Endothelial cell of umbilical vein (primary cell): ENCODE data around the gene OR10G2. TPM values are rescaled to one million over a fixed set of nuclear protein-coding genes. Genes with fewer than 3 reads are reported as not detected.

ENCODE experiments used
- polyA plus RNA-seq, 4 experiments: library from polyadenylated mRNA; depleted of rRNA in 3 of 4; stranded (reverse) in 3 of 4; unstranded in 1 of 4; fragments of >200 nt; gene quantifications; 2 replicates each; pipeline versions ENCODE4 v1.2.1 to v1.2.3, GENCODE V29; 2011 to 2012; ENCODE audit warnings: missing spikeins in 1 of 4
- total RNA-seq: library from RNA; stranded (reverse); gene quantifications from 2 replicates; pipeline ENCODE4 v1.2.3, GENCODE V29; 2021

Gene OR10G2
- total and polyA plus RNA-seq, 2 donors (not counting 3 experiments of a cell fraction or from before 2014, with no cell fraction given): not detected

Other genes with a start within 250 kb of the OR10G2 start
- 86.7 and 94.3 TPM in 2 replicates for gene CHD8, start 178.8 kb downstream of the OR10G2 start, total RNA-seq
- gene CHD8, start 178.8 kb downstream of the OR10G2 start, polyA plus RNA-seq: 52.3 and 55.2 TPM in 2 replicates
- gene RAB2B, start 158.0 kb downstream of the OR10G2 start, total RNA-seq: 29.1 and 30.6 TPM in 2 replicates
- 26.8 and 27.9 TPM in 2 replicates for gene RAB2B, start 158.0 kb downstream of the OR10G2 start, polyA plus RNA-seq
- 63.2 and 67.4 TPM in 2 replicates for gene TOX4, start 157.7 kb downstream of the OR10G2 start, total RNA-seq
- 78.2 and 78.4 TPM in 2 replicates for gene TOX4, start 157.7 kb downstream of the OR10G2 start, polyA plus RNA-seq
- gene METTL3, start 123.6 kb downstream of the OR10G2 start, total RNA-seq: 63.1 and 65.0 TPM in 2 replicates
- 80.2 and 85.3 TPM in 2 replicates for gene METTL3, start 123.6 kb downstream of the OR10G2 start, polyA plus RNA-seq
- gene SALL2, start 108.6 kb downstream of the OR10G2 start, total RNA-seq: 4.6 and 6.8 TPM in 2 replicates
- 2.8 and 4.3 TPM in 2 replicates for gene SALL2, start 108.6 kb downstream of the OR10G2 start, polyA plus RNA-seq
- gene OR10G3, start 54.9 kb downstream of the OR10G2 start, total RNA-seq: not detected in 2 replicates
- not detected in 2 replicates for gene OR10G3, start 54.9 kb downstream of the OR10G2 start, polyA plus RNA-seq
- gene OR4E2, start 18.9 kb upstream of the OR10G2 start, total RNA-seq: not detected in 2 replicates
- gene OR4E2, start 18.9 kb upstream of the OR10G2 start, polyA plus RNA-seq: not detected in 2 replicates
- gene OR4E1, start 38.9 kb upstream of the OR10G2 start, total RNA-seq: not detected in 2 replicates
- gene OR4E1, start 38.9 kb upstream of the OR10G2 start, polyA plus RNA-seq: not detected in 2 replicates